DMS53 (cell line): ENCODE results near the gene PXMP2.
"Not testable (repeated sequence)": the region's sequence is repeated elsewhere in the genome, so short reads cannot be mapped to it uniquely, and the experiment has no call there.

Experiments used
- DNase-seq: peaks from one replicate; lab custom pipeline; 2025; lab: John Stamatoyannopoulos, UW

PXMP2 gene

DNA sequence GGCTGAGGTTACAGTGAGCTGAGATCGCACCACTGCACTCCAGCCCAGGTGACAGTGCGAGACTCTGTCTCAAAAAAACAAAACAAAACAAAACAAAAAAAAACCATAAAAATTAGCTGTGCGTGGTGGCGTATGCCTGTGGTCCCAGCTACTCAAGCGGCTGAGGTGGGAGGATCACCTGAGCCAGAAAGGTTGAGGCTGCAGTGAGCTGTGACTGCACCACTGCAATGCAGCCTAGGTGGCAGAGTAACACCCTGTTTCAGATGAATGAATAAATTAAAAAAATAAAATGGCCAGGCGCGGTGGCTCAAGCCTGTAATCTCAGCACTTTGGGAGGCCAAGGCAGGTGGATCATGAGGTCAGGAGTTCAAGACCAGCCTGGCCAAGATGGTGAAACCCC, 66.3 kb downstream of the PXMP2 start:
- DNase-seq, result not testable (repeated sequence)

GRCh38 chr12:132754160-132754932, 67.0 kb downstream of the PXMP2 start:
- DNase-seq, result no peak
